ENCODE results near the gene PAX7.
A peak's percentile ranks its signal among the peaks of the same experiment; 100 is the strongest.

PAX7 gene

GRCh38 chr1:18716112-18716784 is 85.6 kb downstream of the PAX7 start:
- Histone ChIP-seq H3K4me3 (replicated peaks; ENCODE audit: insufficient read depth, low read length) (no peak overlapping the region), H3K27me3 (ENCODE audit: insufficient read depth, poor library complexity, severe bottlenecking) (peaks cover 28% of the 10 kb centered on the region), H3K27ac (replicated peaks) (no peak overlapping the region)
- DNase-seq (ENCODE audit: low read depth in 1 of 2, low spot score in 1 of 2), result no peak
- TF ChIP-seq REST (IDR thresholded peaks at IDR 0.05; ENCODE audit: insufficient replicate concordance, low read depth) (no peak), GABPA (IDR thresholded peaks at IDR 0.05; ENCODE audit: low read depth) (no peak), SPI1 (IDR thresholded peaks at IDR 0.05; ENCODE audit: borderline replicate concordance, low read depth) (peak; percentile 62), CTCF (IDR thresholded peaks at IDR 0.05; ENCODE audit: insufficient read depth, low read length) (no peak)

- DNase-seq (ENCODE audit: low read depth in 1 of 2, low spot score in 1 of 2), result no peak
- Histone ChIP-seq H3K27ac (replicated peaks) (no peak overlapping the region), H3K27me3 (ENCODE audit: insufficient read depth, poor library complexity, severe bottlenecking) (peaks cover 28% of the 10 kb centered on the region), H3K4me3 (replicated peaks; ENCODE audit: insufficient read depth, low read length) (no peak overlapping the region)
- TF ChIP-seq SPI1 (IDR thresholded peaks at IDR 0.05; ENCODE audit: borderline replicate concordance, low read depth) (no peak), REST (IDR thresholded peaks at IDR 0.05; ENCODE audit: insufficient replicate concordance, low read depth) (no peak), GABPA (IDR thresholded peaks at IDR 0.05; ENCODE audit: low read depth) (no peak), CTCF (IDR thresholded peaks at IDR 0.05; ENCODE audit: insufficient read depth, low read length) (no peak), POLR2AphosphoS5 (IDR thresholded peaks at IDR 0.05; ENCODE audit: low read depth) (no peak)
Measured at GRCh38 chr1:18716785-18717678, 86.4 kb downstream of the PAX7 start.

GRCh38 chr1:18719786-18720451 is 89.3 kb downstream of the PAX7 start:
- DNase-seq (ENCODE audit: low read depth in 1 of 2, low spot score in 1 of 2), result no peak
- H3K27me3 ChIP-seq (ENCODE audit: insufficient read depth, poor library complexity, severe bottlenecking), result peaks cover 25% of the 10 kb centered on the region
- no peak overlapping the region for H3K4me3 ChIP-seq (replicated peaks; ENCODE audit: insufficient read depth, low read length)
- H3K27ac ChIP-seq (replicated peaks), result no peak overlapping the region
- TF ChIP-seq SPI1 (IDR thresholded peaks at IDR 0.05; ENCODE audit: borderline replicate concordance, low read depth) (no peak), CTCF (IDR thresholded peaks at IDR 0.05; ENCODE audit: insufficient read depth, low read length) (no peak), POLR2AphosphoS5 (IDR thresholded peaks at IDR 0.05; ENCODE audit: low read depth) (no peak), GABPA (IDR thresholded peaks at IDR 0.05; ENCODE audit: low read depth) (no peak)

All from HL-60 (cell line).